Lung microvascular endothelial cell (primary cell): Measurements from ENCODE around the gene SLC16A13. TPM values are rescaled to one million over a fixed set of nuclear protein-coding genes. Genes with fewer than 3 reads are reported as not detected.
A peak's percentile ranks its signal among the peaks of the same experiment; 100 is the strongest.
"Not testable (repeated sequence)": the region's sequence is repeated elsewhere in the genome, so short reads cannot be mapped to it uniquely, and the experiment has no call there.

Experiments
- DNase-seq, 2 donors: peaks; one replicate each; pipeline versions ENCODE4 v3.0.0 to v3.0.0-alpha.2; 2010; ENCODE audit warnings: low read depth in 2 of 2
- total RNA-seq: library from RNA; depleted of rRNA; stranded (reverse); fragments of >200 nt; gene quantifications from 2 replicates; pipeline ENCODE4 v1.2.1, GENCODE V29; 2014

The SLC16A13 gene
- total RNA-seq, 1 donor from 2014 or later = 2.4 TPM

GRCh38 chr17:7063518-7064094, 27.8 kb downstream of the SLC16A13 start:
- no peak for DNase-seq

DNA sequence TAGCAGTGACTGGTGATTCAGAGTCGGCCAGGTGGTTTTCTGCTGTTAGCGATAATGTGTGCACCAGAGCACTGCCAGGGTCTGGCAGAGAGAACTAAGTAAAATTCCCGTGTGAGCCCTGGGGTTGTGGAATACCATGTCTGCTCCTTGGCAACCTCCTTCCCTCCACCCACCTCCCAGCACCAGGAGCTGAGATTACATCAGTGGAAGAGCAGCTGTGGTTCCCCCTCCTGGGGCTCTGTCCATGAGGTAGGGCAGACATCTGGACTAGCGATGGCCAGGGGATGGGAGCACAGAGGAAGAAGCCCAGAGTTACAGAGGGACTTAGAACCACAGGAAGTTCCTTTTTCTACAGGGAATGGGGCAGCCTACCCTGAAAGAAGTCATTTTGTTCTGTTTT, 28.4 kb downstream of the SLC16A13 start:
- no peak for DNase-seq

- DNase-seq = no peak
These were observed 31.4 kb downstream of the SLC16A13 start for GRCh38 chr17:7067198-7067597.

GRCh38 chr17:7068268-7068667, 32.5 kb downstream of the SLC16A13 start:
- no peak for DNase-seq

GRCh38 chr17:7070712-7071111, 34.9 kb downstream of the SLC16A13 start:
- no peak for DNase-seq

DNA sequence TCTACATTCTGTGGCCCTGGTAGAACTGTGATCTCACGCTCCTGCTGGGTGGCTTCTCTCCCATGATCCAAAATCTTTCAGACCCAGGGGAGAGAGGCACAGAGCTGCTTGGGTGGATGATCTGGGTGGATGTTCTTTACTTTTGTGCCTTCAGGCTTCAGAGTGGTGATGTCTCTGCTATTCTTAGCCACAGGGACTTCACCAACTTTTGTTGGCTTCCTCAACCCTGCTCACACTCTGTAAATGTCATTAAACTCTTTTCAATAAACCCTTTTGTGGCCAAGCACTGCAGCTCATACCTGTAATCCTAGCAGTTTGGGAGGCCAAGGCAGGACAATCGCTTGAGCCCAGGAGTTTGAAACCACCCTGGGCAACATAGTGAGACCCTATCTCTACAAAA, 36.6 kb downstream of the SLC16A13 start:
- DNase-seq = no peak

- DNase-seq = no peak
These were observed 39.1 kb downstream of the SLC16A13 start for GRCh38 chr17:7074931-7075330.

- no peak for DNase-seq
These were observed 42.2 kb downstream of the SLC16A13 start for GRCh38 chr17:7077911-7078546.

DNA sequence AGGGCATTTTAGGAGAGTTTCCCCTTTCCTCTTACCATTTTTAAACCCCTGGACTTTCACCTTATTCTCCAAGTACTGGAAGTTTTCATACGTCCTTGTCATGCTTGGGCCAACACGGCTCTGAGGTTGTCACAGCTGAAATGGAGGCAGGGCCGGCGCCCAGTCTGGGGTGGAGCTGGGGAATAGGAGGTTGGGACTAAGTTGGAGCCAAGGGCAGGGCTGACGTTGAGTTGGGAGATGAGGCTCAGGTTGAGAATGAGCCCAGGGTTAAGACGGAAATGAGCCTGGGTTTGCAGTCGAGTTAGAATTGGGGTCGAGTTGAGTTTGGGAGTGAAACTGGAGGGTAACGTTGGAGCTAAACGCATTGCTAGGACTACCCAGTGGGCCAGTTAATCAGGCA, 42.9 kb downstream of the SLC16A13 start:
- no peak for DNase-seq

GRCh38 chr17:7079581-7080455, 44.0 kb downstream of the SLC16A13 start, which contains the start of gene CLEC10A:
Gene CLEC10A, minus strand, starts transcription at chr17:7080251. Its CDS starts 1,439 bp downstream, at chr17:7078812.
- DNase-seq = no peak

DNA sequence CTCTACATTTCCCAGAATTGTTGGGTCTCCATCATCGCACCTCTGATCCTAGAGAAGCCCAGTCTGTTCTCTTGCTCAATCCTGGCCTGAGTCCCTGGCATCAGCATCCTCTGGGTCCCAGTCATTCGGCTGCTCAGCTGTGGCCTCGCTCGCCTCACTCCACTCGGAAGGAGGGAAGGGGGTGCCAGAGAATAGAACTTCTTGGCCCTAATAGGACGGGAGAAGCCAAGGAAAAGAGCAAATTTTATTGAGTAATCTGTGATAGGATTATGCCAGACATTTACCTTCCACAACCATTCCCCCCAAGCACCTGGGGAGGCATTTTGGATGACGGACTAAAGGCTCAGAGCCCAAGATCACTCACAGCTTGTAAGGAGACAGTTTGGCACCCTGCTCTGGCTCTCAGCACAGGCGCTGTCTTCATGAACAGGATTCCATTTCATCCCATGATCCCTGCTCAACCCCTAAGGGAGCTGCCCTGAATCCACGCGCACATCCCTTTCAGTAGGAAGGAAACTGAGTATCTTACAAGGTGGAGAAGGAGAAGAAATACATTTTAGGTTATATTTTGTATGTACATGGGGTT, 44.7 kb downstream of the SLC16A13 start:
- DNase-seq = peak in 1 of 2 donors; percentile 20

DNA sequence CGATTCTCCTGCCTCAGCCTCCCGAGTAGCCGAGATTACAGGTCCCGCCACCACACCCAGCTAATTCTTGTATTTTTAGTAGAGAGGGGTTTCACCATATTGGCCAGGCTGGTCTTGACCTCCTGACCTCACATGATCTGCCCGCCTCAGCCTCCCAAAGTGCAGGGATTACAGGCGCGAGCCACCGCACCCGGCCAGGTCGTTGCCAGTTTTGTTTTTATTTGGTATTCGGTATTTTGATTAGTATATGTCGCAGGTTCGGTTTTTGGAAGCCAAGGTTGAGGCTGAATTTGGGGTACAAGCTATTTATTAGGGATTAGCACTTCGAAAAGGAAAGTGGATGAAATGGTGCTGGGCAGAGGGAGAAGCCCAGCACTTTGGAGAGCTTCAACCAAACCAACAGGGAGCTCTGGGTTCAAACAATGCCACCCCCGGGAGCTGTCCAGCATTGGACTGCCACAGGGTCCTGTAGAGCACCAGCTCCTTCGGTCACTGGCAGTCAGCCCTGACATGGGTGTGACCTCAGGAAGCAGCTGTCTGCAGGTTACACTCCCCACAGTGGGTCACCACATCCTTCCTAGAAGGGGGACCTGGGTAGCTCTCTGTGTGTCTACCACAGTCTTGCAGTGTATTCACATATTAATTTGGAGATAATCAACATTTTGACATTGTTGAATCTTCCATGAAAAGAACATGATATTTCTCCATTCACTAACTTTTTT, 45.7 kb downstream of the SLC16A13 start:
- DNase-seq = peak; percentile 27 to 49

GRCh38 chr17:7083592-7083991, 47.8 kb downstream of the SLC16A13 start:
- DNase-seq = peak in 1 of 2 donors; percentile 43

DNA sequence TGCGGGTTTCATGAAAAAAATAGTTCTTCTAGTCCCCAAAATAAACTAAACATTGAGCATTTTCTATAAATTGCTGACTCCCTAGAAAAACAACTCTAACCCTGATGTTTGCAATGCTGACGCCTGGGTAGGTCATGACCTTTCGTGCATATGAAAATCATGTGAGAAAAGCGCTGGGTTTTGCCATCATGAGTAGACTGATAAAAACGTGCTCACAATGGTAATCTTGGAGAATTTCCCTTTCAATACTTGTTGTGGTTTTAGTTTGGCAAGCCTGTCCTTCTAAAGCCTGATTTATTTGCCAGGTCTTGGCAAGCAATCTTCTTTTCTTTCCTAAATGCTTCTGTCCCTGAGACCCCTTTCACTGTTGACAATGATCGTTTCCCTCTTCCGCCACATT, 48.3 kb downstream of the SLC16A13 start:
- DNase-seq = peak; percentile 21 to 90

DNA sequence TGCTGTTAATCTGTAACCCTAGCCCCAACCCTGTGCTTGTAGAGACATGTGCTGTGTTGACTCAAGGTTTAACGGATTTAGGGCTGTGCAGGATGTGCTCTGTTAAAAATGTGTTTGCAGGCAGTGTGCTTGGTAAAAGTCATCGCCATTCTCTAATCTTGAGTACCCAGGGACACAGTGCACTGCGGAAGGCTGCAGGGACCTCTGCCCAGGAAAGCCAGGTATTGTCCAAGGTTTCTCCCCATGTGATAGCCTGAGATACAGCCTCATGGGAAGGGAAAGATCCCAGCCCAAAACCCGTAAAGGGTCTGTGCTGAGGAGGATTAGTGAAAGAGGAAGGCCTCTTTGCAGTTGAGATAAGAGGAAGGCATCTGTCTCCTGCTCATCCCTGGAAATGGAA, 52.6 kb downstream of the SLC16A13 start:
- not testable (repeated sequence) for DNase-seq

GRCh38 chr17:7089570-7089969, 53.8 kb downstream of the SLC16A13 start:
- not testable (repeated sequence) for DNase-seq

Other genes starting within 250 kb of the SLC16A13 start
- gene TEKT1, start 204.3 kb upstream of the SLC16A13 start, total RNA-seq = not detected in 2 replicates
- not detected in 2 replicates for gene ALOX12, start 40.0 kb upstream of the SLC16A13 start, total RNA-seq
- 34.2 and 60.7 TPM in 2 replicates for gene RNASEK, start 23.4 kb upstream of the SLC16A13 start, total RNA-seq
- 54.5 and 59.9 TPM in 2 replicates for gene BCL6B, start 13.0 kb upstream of the SLC16A13 start, total RNA-seq
- gene SLC16A11, start 8.1 kb downstream of the SLC16A13 start, total RNA-seq = 0.22 and 1.2 TPM in 2 replicates
- 0.99 and 1.7 TPM in 2 replicates for gene CLEC10A, start 44.2 kb downstream of the SLC16A13 start, total RNA-seq
- gene ASGR2, start 78.8 kb downstream of the SLC16A13 start, total RNA-seq = not detected in 2 replicates
- 14.4 and 28.8 TPM in 2 replicates for gene ASGR1, start 143.4 kb downstream of the SLC16A13 start, total RNA-seq
- gene DLG4, start 183.8 kb downstream of the SLC16A13 start, total RNA-seq = 5.4 and 9.1 TPM in 2 replicates
- gene ACADVL, start 183.9 kb downstream of the SLC16A13 start, total RNA-seq = 205 and 242 TPM in 2 replicates
- 25.1 and 31.9 TPM in 2 replicates for gene DVL2, start 198.5 kb downstream of the SLC16A13 start, total RNA-seq
- gene PHF23, start 203.4 kb downstream of the SLC16A13 start, total RNA-seq = 30.9 and 38.5 TPM in 2 replicates
- 124 and 130 TPM in 2 replicates for gene GABARAP, start 206.4 kb downstream of the SLC16A13 start, total RNA-seq
- gene CTDNEP1, start 215.7 kb downstream of the SLC16A13 start, total RNA-seq = 22.4 and 25.2 TPM in 2 replicates
- gene ELP5, start 216.2 kb downstream of the SLC16A13 start, total RNA-seq = 26.6 and 32.7 TPM in 2 replicates
- 0.99 and 7.0 TPM in 2 replicates for gene CLDN7, start 226.5 kb downstream of the SLC16A13 start, total RNA-seq
- gene SLC2A4, start 245.7 kb downstream of the SLC16A13 start, total RNA-seq = 0.22 and 0.60 TPM in 2 replicates